HepG2 (cell line): ENCODE results near the gene NHERF2. TPM values are rescaled to one million over a fixed set of nuclear protein-coding genes. Genes with fewer than 3 reads are reported as not detected.

ENCODE experiments used
- BHLHE40 ChIP-seq: IDR thresholded peaks from 2 replicates; pipeline ENCODE4 v1.6.1; 2011; ENCODE audit warnings: low read length, improper control_type of control experiment
- FOXA1 ChIP-seq, 2 experiments: fragments of 450-650 bp in 1 of 2; sonication (generic) in 1 of 2; formaldehyde crosslinking in 1 of 2; IDR thresholded peaks; 2 replicates each; pipeline versions ENCODE4 v1.4.0 to v1.6.1; 2016 to 2020; ENCODE audit warnings: missing genetic modification reagents in 1 of 2
- FOXA3 ChIP-seq: IDR thresholded peaks from 2 replicates; pipeline ENCODE4 v1.6.1; 2016; ENCODE audit warnings: missing genetic modification reagents, missing compliant biosample characterization
- GABPB1 ChIP-seq: IDR thresholded peaks from 2 replicates; pipeline ENCODE4 v1.6.1; 2016; ENCODE audit warnings: mild to moderate bottlenecking, missing genetic modification reagents, moderate library complexity, missing compliant biosample characterization
- GPN1 ChIP-seq: sonication (generic); formaldehyde crosslinking; IDR thresholded peaks from 2 replicates; pipeline ENCODE4 v1.5.1; 2020; ENCODE audit warnings: missing genetic modification reagents, borderline replicate concordance
- KDM5B ChIP-seq: sonication (generic); formaldehyde crosslinking; IDR thresholded peaks from 2 replicates; pipeline ENCODE4 v1.4.0; 2020; ENCODE audit warnings: missing genetic modification reagents, mild to moderate bottlenecking, borderline replicate concordance
- KLF9 ChIP-seq: IDR thresholded peaks from 2 replicates; pipeline ENCODE4 v1.6.1; 2016; ENCODE audit warnings: low read depth
- SKIL ChIP-seq: sonication (generic); formaldehyde crosslinking; IDR thresholded peaks from 2 replicates; pipeline ENCODE4 v1.8.0; 2022; ENCODE audit warnings: missing genetic modification reagents, mild to moderate bottlenecking, moderate library complexity, borderline replicate concordance
- SMAD1 ChIP-seq: sonication (generic); formaldehyde crosslinking; IDR thresholded peaks from 2 replicates; pipeline ENCODE4 v1.4.0; 2020; ENCODE audit warnings: missing genetic modification reagents, low read depth, mild to moderate bottlenecking, borderline replicate concordance
- TBP ChIP-seq: sonication (generic); formaldehyde crosslinking; IDR thresholded peaks from 2 replicates; pipeline ENCODE4 v1.5.0; 2020; ENCODE audit warnings: missing genetic modification reagents
- TSC22D2 ChIP-seq: sonication (generic); formaldehyde crosslinking; IDR thresholded peaks from 2 replicates; pipeline ENCODE4 v1.5.1; 2020; ENCODE audit warnings: missing genetic modification reagents, mild to moderate bottlenecking, borderline replicate concordance
- YEATS4 ChIP-seq: sonication (generic); formaldehyde crosslinking; IDR thresholded peaks from 2 replicates; pipeline ENCODE4 v1.4.0; 2020; ENCODE audit warnings: missing genetic modification reagents, borderline replicate concordance
- ZBTB7A ChIP-seq: sonication (generic); formaldehyde crosslinking; IDR thresholded peaks from 2 replicates; pipeline ENCODE4 v1.8.0; 2022; ENCODE audit warnings: mild to moderate bottlenecking, missing genetic modification reagents
- ZBTB7B ChIP-seq: sonication (generic); formaldehyde crosslinking; IDR thresholded peaks from 2 replicates; pipeline ENCODE4 v1.4.0; 2020; ENCODE audit warnings: missing genetic modification reagents
- ZNF275 ChIP-seq: sonication (generic); formaldehyde crosslinking; IDR thresholded peaks from 2 replicates; pipeline ENCODE4 v1.8.0; 2022; ENCODE audit warnings: missing genetic modification reagents, mild to moderate bottlenecking, inconsistent platforms, borderline replicate concordance
- ZNF605 ChIP-seq: sonication (generic); formaldehyde crosslinking; IDR thresholded peaks from 2 replicates; pipeline ENCODE4 v1.8.0; 2022; ENCODE audit warnings: mild to moderate bottlenecking, missing genetic modification reagents
- ZNF652 ChIP-seq: IDR thresholded peaks from 2 replicates; pipeline ENCODE4 v1.6.1; 2016; ENCODE audit warnings: low read depth, borderline replicate concordance
- ZNF768 ChIP-seq: sonication (generic); formaldehyde crosslinking; IDR thresholded peaks from 2 replicates; pipeline ENCODE4 v1.4.0; 2020; ENCODE audit warnings: missing genetic modification reagents
- ZSCAN21 ChIP-seq: sonication (generic); formaldehyde crosslinking; IDR thresholded peaks from 2 replicates; pipeline ENCODE4 v1.8.0; 2022; ENCODE audit warnings: mild to moderate bottlenecking, missing genetic modification reagents, moderate library complexity, borderline replicate concordance
- polyA plus RNA-seq, 8 experiments: library from polyadenylated mRNA; depleted of rRNA in 3 of 8; stranded (reverse) in 7 of 8; unstranded in 1 of 8; fragments of >200 nt; fragmentation: Illumina TruSeq in 4 of 8; extraction: Trizol in 4 of 8; gene quantifications; 2 replicates each; pipeline versions ENCODE4 v1.2.1 to v1.2.3, GENCODE V29; 2011 to 2016; ENCODE audit warnings: low read depth in 4 of 8, missing spikeins in 1 of 8, mixed read lengths in 1 of 8; ENCODE audit not compliant: insufficient read depth in 1 of 8
- total RNA-seq, 5 experiments: library from RNA; depleted of rRNA; stranded (reverse); fragments of >200 nt; fragmentation: Illumina TruSeq; extraction: Trizol; gene quantifications; 2 replicates each; pipeline ENCODE4 v1.2.3, GENCODE V29; 2016; ENCODE audit warnings: low read depth in 1 of 5
- TF ChIP-seq, protein P1 (sequence below): sonication (generic); formaldehyde crosslinking; IDR thresholded peaks from 2 replicates; pipeline ENCODE4 v1.8.1; 2023; ENCODE audit warnings: missing genetic modification reagents, mild to moderate bottlenecking, borderline replicate concordance
- TF ChIP-seq, protein P2 (sequence below): sonication (generic); formaldehyde crosslinking; conservative IDR thresholded peaks from 2 replicates; pipeline ENCODE4 v1.8.1; 2023; ENCODE audit warnings: missing genetic modification reagents

NHERF2 gene
- total and polyA plus RNA-seq, 2 of the 13 experiments (the other 11 are each of a cell fraction or from before 2014, with no cell fraction given): 23.7 to 39.3 TPM

DNA sequence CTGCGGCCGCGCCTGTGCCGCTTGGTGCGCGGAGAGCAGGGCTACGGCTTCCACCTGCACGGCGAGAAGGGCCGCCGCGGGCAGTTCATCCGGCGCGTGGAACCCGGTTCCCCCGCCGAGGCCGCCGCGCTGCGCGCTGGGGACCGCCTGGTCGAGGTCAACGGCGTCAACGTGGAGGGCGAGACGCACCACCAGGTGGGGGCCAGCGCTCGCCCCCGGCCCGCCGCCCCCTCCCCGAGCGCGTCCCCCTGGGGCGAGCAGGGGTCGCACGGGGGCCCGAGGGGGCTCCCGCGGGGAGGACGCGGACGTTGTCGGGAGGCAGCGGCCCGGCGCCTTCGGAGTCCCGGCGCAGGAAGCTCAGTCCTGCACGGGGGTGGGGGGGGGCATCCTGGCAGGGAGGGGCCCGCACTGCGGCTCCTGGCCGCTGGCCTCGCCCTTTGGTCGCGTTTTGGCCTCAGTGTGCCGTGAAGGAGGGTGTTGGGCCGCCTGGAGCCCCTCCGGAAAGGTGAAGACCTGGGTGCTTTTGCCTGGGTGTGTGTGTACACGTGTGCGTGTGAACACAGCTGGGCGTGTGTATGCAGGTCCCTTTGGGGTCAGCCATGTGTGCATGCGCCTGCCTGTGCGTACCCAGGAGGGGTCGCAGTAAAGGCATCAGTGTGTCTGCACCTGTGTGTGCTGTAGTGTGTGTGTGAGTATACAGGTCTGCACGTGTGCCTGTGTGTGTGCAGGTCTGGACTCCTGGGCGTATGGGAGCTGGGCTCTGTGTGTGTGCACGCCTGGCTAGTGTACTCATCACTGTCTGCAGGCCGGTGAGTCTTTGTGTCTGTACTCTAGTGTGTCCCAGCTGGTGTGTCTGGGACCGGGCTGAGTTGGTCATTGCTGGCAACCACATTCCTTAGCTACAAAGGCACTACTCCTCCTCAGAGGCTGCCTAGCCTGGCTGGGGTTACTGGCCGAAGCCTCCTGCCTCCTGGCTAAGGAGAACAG lies 615 bp downstream of the NHERF2 start (continued):
- no peak for TF ChIP-seq ZNF275 (CRISPR knock-in tag)
- TF ChIP-seq ZSCAN21 (CRISPR knock-in tag): peak; percentile 67
- TF ChIP-seq TBP (CRISPR knock-in tag): no peak
- no peak for TF ChIP-seq FOXA1 (IDR thresholded peaks at IDR 0.05)
- TF ChIP-seq FOXA1 (CRISPR knock-in tag; IDR thresholded peaks at IDR 0.05): peak; percentile 74
- TF ChIP-seq SMAD1 (CRISPR knock-in tag): 0 out of 2 replicates have a peak, but pooled peaks have one; percentile 27
- TF ChIP-seq KLF9 (CRISPR knock-in tag): no peak
- TF ChIP-seq ZNF768: no peak
- TF ChIP-seq TSC22D2 (CRISPR knock-in tag): peak; percentile 48; the same call in 1 of the 2 replicates
- TF ChIP-seq GPN1 (CRISPR knock-in tag): no peak; the same call in 1 of the 2 replicates
- peak; percentile 62; the same call in 1 of the 2 replicates for TF ChIP-seq ZNF605 (CRISPR knock-in tag)
- peak; percentile 27; the same call in 1 of the 2 replicates for TF ChIP-seq YEATS4 (CRISPR knock-in tag)
- TF ChIP-seq ZBTB7A (CRISPR knock-in tag): peak; percentile 67
- peak; percentile 50; the same call in 1 of the 2 replicates for TF ChIP-seq KDM5B (CRISPR knock-in tag)
- TF ChIP-seq GABPB1 (CRISPR knock-in tag): peak; percentile 39; the same call in 1 of the 2 replicates
- TF ChIP-seq, protein P1, sequence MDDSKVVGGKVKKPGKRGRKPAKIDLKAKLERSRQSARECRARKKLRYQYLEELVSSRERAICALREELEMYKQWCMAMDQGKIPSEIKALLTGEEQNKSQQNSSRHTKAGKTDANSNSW (CRISPR knock-in tag): no peak
- peak; percentile 30; the same call in 1 of the 2 replicates for TF ChIP-seq BHLHE40
- no peak for TF ChIP-seq ZNF652
- TF ChIP-seq, protein P2, sequence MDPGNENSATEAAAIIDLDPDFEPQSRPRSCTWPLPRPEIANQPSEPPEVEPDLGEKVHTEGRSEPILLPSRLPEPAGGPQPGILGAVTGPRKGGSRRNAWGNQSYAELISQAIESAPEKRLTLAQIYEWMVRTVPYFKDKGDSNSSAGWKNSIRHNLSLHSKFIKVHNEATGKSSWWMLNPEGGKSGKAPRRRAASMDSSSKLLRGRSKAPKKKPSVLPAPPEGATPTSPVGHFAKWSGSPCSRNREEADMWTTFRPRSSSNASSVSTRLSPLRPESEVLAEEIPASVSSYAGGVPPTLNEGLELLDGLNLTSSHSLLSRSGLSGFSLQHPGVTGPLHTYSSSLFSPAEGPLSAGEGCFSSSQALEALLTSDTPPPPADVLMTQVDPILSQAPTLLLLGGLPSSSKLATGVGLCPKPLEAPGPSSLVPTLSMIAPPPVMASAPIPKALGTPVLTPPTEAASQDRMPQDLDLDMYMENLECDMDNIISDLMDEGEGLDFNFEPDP (CRISPR knock-in tag): no peak
- 0 out of 2 replicates have a peak, but pooled peaks have one; percentile 46 for TF ChIP-seq ZBTB7B
- 0 out of 2 replicates have a peak, but pooled peaks have one; percentile 21 for TF ChIP-seq FOXA3 (CRISPR knock-in tag)
- peak; percentile 29; the same call in 1 of the 2 replicates for TF ChIP-seq SKIL (CRISPR knock-in tag)
